Activated CD4-positive, alpha-beta memory T cell treated with anti-CD3 and anti-CD28 coated beads for 36 hours (primary cell): ENCODE results near the gene PPP1R12C. TPM values are rescaled to one million over a fixed set of nuclear protein-coding genes. Genes with fewer than 3 reads are reported as not detected.
A peak's percentile ranks its signal among the peaks of the same experiment; 100 is the strongest.

ENCODE experiments used
- CTCF ChIA-PET: fragments of 350-600 bp; sonication (Branson Sonifier 250); formaldehyde crosslinking; loops from one replicate; lab custom pipeline; 2021; ENCODE audit warnings: antibody characterized with exemption, inconsistent platforms; lab: Charles Lee
- POLR2A ChIA-PET: fragments of 350-600 bp; sonication (Branson Sonifier 250); formaldehyde crosslinking; loops from one replicate; lab custom pipeline; 2021; ENCODE audit warnings: antibody characterized with exemption; lab: Charles Lee
- DNase-seq: peaks from one replicate; pipeline ENCODE4 v3.0.0-alpha.2; 2020
- H3K27ac Mint-ChIP-seq: one replicate; pipeline ENCODE4 v1.8.0; 2021; ENCODE audit warnings: mixed read lengths
- H3K27me3 Mint-ChIP-seq: one replicate; pipeline ENCODE4 v1.8.0; 2021; ENCODE audit warnings: mixed read lengths
- H3K36me3 Mint-ChIP-seq: one replicate; pipeline ENCODE4 v1.8.0; 2021; ENCODE audit warnings: mixed read lengths
- H3K4me1 Mint-ChIP-seq: one replicate; pipeline ENCODE4 v1.8.0; 2021; ENCODE audit warnings: low read depth, mixed read lengths
- H3K4me3 Mint-ChIP-seq: one replicate; pipeline ENCODE4 v1.8.0; 2021; ENCODE audit warnings: mild to moderate bottlenecking, mixed read lengths
- H3K9me3 Mint-ChIP-seq: one replicate; pipeline ENCODE4 v1.8.0; 2021; ENCODE audit warnings: mixed read lengths
- intact Hi-C: fragments of 100-400 bp; cut with micrococcal nuclease; formaldehyde crosslinking; loops from one replicate; pipeline ENCODE4 v1.15.1; 2023
- total RNA-seq, 2 experiments: library from RNA; stranded (reverse); gene quantifications; one replicate each; pipeline ENCODE4 v1.2.3, GENCODE V29; 2021

The PPP1R12C gene
- total RNA-seq, 2 experiments from 2014 or later = 62.7 to 73.2 TPM

- no peaks in the 10 kb centered on the region for H3K9me3 Mint-ChIP-seq
- H3K36me3 Mint-ChIP-seq = peaks cover 2% of the 10 kb centered on the region
- DNase-seq = peak; percentile 67
- H3K27ac Mint-ChIP-seq = no peak overlapping the region
- POLR2A ChIA-PET = no interaction called here
- CTCF ChIA-PET = no interaction called here
- peaks cover 27% of the 10 kb centered on the region for H3K4me1 Mint-ChIP-seq
- intact Hi-C loops = no loop called here
- H3K27me3 Mint-ChIP-seq = peaks cover 52% of the 10 kb centered on the region
- H3K4me3 Mint-ChIP-seq = peak overlapping the region; percentile 46
Measured at GRCh38 chr19:55082020-55082851, 35.2 kb downstream of the PPP1R12C start.

GRCh38 chr19:55081770-55082019, 35.7 kb downstream of the PPP1R12C start:
- H3K27ac Mint-ChIP-seq = no peak overlapping the region
- peaks cover 23% of the 10 kb centered on the region for H3K4me1 Mint-ChIP-seq
- peak overlapping the region; percentile 72 for H3K4me3 Mint-ChIP-seq
- H3K27me3 Mint-ChIP-seq = peaks cover 55% of the 10 kb centered on the region
- POLR2A ChIA-PET = no interaction called here
- peaks cover 2% of the 10 kb centered on the region for H3K36me3 Mint-ChIP-seq
- CTCF ChIA-PET = no interaction called here
- DNase-seq = no peak
- intact Hi-C loops = loop anchor here (1.0 to 2.0 kb wide), 2 partner anchors 18 to 35 kb away; partner anchors contain the start of genes PPP1R12C and RDH13
- H3K9me3 Mint-ChIP-seq = no peaks in the 10 kb centered on the region

GRCh38 chr19:55080968-55081769, 36.3 kb downstream of the PPP1R12C start:
- H3K27ac Mint-ChIP-seq = no peak overlapping the region
- intact Hi-C loops = loop anchor here (1.0 to 2.0 kb wide), 2 partner anchors 18 to 36 kb away; partner anchors contain the start of genes PPP1R12C and RDH13
- CTCF ChIA-PET = no interaction called here
- H3K27me3 Mint-ChIP-seq = peaks cover 57% of the 10 kb centered on the region
- DNase-seq = peak; percentile 96
- H3K36me3 Mint-ChIP-seq = peaks cover 2% of the 10 kb centered on the region
- peaks cover 23% of the 10 kb centered on the region for H3K4me1 Mint-ChIP-seq
- H3K9me3 Mint-ChIP-seq = no peaks in the 10 kb centered on the region
- peak overlapping the region; percentile 72 for H3K4me3 Mint-ChIP-seq
- POLR2A ChIA-PET = no interaction called here

GRCh38 chr19:55080121-55080967, 37.1 kb downstream of the PPP1R12C start:
- CTCF ChIA-PET = interaction anchor here (0.6 kb wide), 1 partner anchor 14 kb away, joined by 3 read pairs; no protein-coding TSS in a partner anchor
- H3K27ac Mint-ChIP-seq = no peak overlapping the region
- POLR2A ChIA-PET = no interaction called here
- H3K36me3 Mint-ChIP-seq = peaks cover 2% of the 10 kb centered on the region
- H3K4me3 Mint-ChIP-seq = peak overlapping the region; percentile 72
- peak; percentile 85 for DNase-seq
- H3K4me1 Mint-ChIP-seq = peaks cover 23% of the 10 kb centered on the region
- H3K9me3 Mint-ChIP-seq = no peaks in the 10 kb centered on the region
- intact Hi-C loops = loop anchor here (2.0 kb wide), 1 partner anchor 36 kb away; the partner anchor contains the start of gene PPP1R12C
- H3K27me3 Mint-ChIP-seq = peaks cover 55% of the 10 kb centered on the region

GRCh38 chr19:55079400-55080038, 37.9 kb downstream of the PPP1R12C start:
- intact Hi-C loops = loop anchor here (2.0 kb wide), 1 partner anchor 37 kb away; the partner anchor contains the start of gene PPP1R12C

GRCh38 chr19:55078996-55079395, 38.4 kb downstream of the PPP1R12C start:
- no peak overlapping the region for H3K4me3 Mint-ChIP-seq

More at GRCh38 chr19:55079400-55080038, 37.9 kb downstream of the PPP1R12C start:
- DNase-seq = no peak
- H3K4me1 Mint-ChIP-seq = peaks cover 23% of the 10 kb centered on the region
- ChIA-PET CTCF (no interaction called here), POLR2A (no interaction called here)
- H3K9me3 Mint-ChIP-seq = no peaks in the 10 kb centered on the region
- peaks cover 2% of the 10 kb centered on the region for H3K36me3 Mint-ChIP-seq
- H3K27me3 Mint-ChIP-seq = peaks cover 56% of the 10 kb centered on the region
- H3K27ac Mint-ChIP-seq = no peak overlapping the region
- H3K4me3 Mint-ChIP-seq = no peak overlapping the region

GRCh38 chr19:55077106-55077505, 40.3 kb downstream of the PPP1R12C start:
- Mint-ChIP-seq H3K9me3 (peaks cover 3% of the 10 kb centered on the region), H3K36me3 (peaks cover 2% of the 10 kb centered on the region), H3K27me3 (peaks cover 51% of the 10 kb centered on the region), H3K4me1 (peaks cover 16% of the 10 kb centered on the region), H3K27ac (no peak overlapping the region), H3K4me3 (no peak overlapping the region)
- DNase-seq = no peak
- ChIA-PET CTCF (no interaction called here), POLR2A (no interaction called here)
- intact Hi-C loops = no loop called here

More at GRCh38 chr19:55078996-55079395, 38.4 kb downstream of the PPP1R12C start:
- DNase-seq = no peak
- Mint-ChIP-seq H3K4me1 (peaks cover 23% of the 10 kb centered on the region), H3K36me3 (peaks cover 2% of the 10 kb centered on the region), H3K27me3 (peaks cover 55% of the 10 kb centered on the region), H3K9me3 (no peaks in the 10 kb centered on the region), H3K27ac (no peak overlapping the region)
- intact Hi-C loops = no loop called here
- ChIA-PET CTCF (no interaction called here), POLR2A (no interaction called here)

- peaks cover 12% of the 10 kb centered on the region for H3K4me1 Mint-ChIP-seq
- ChIA-PET CTCF (no interaction called here), POLR2A (no interaction called here)
Measured at GRCh38 chr19:55076321-55076720, 41.1 kb downstream of the PPP1R12C start.

GRCh38 chr19:55075371-55075998, 42.0 kb downstream of the PPP1R12C start, which contains the start of gene EPS8L1:
EPS8L1 (plus strand) TSS chr19:55075869; CDS start chr19:55076445, 576 bp downstream.
- Mint-ChIP-seq H3K27ac (no peak within 1 kb of the TSS), H3K9me3 (peaks cover 3% of the 10 kb centered on the region), H3K27me3 (peaks cover 57% of the 10 kb centered on the region), H3K4me1 (peaks cover 7% of the 10 kb centered on the region), H3K4me3 (no peak within 1 kb of the TSS), H3K36me3 (peaks cover 2% of the 10 kb centered on the region)
- DNase-seq = no peak
- ChIA-PET CTCF (interaction anchor here (1.2 kb wide), 1 partner anchor 14 kb away, joined by 3 read pairs; no protein-coding TSS in a partner anchor), POLR2A (no interaction called here)
- intact Hi-C loops = no loop called here

More at GRCh38 chr19:55076321-55076720, 41.1 kb downstream of the PPP1R12C start:
- intact Hi-C loops = no loop called here
- H3K27me3 Mint-ChIP-seq = peaks cover 52% of the 10 kb centered on the region
- peaks cover 3% of the 10 kb centered on the region for H3K9me3 Mint-ChIP-seq
- no peak overlapping the region for H3K27ac Mint-ChIP-seq
- peaks cover 2% of the 10 kb centered on the region for H3K36me3 Mint-ChIP-seq
- H3K4me3 Mint-ChIP-seq = no peak overlapping the region
- DNase-seq = no peak

- Mint-ChIP-seq H3K4me3 (no peak overlapping the region), H3K27me3 (peaks cover 63% of the 10 kb centered on the region), H3K27ac (no peak overlapping the region), H3K9me3 (peaks cover 3% of the 10 kb centered on the region), H3K36me3 (no peaks in the 10 kb centered on the region), H3K4me1 (peaks cover 7% of the 10 kb centered on the region)
- ChIA-PET POLR2A (no interaction called here), CTCF (no interaction called here)
- no peak for DNase-seq
- intact Hi-C loops = no loop called here
Measured at GRCh38 chr19:55071913-55072312, 45.5 kb downstream of the PPP1R12C start.

- no peak for DNase-seq
- Mint-ChIP-seq H3K4me1 (peaks cover 7% of the 10 kb centered on the region), H3K9me3 (peaks cover 3% of the 10 kb centered on the region), H3K27ac (no peak overlapping the region), H3K4me3 (no peak overlapping the region), H3K36me3 (no peaks in the 10 kb centered on the region), H3K27me3 (peaks cover 62% of the 10 kb centered on the region)
- intact Hi-C loops = no loop called here
- ChIA-PET POLR2A (no interaction called here), CTCF (no interaction called here)
Measured at GRCh38 chr19:55071129-55071502, 46.3 kb downstream of the PPP1R12C start.
